ENCODE data around the gene CACNG1. TPM values are rescaled to one million over a fixed set of nuclear protein-coding genes. Genes with fewer than 3 reads are reported as not detected.

The CACNG1 gene
- total RNA-seq, 1 experiment from 2014 or later: not detected

DNA sequence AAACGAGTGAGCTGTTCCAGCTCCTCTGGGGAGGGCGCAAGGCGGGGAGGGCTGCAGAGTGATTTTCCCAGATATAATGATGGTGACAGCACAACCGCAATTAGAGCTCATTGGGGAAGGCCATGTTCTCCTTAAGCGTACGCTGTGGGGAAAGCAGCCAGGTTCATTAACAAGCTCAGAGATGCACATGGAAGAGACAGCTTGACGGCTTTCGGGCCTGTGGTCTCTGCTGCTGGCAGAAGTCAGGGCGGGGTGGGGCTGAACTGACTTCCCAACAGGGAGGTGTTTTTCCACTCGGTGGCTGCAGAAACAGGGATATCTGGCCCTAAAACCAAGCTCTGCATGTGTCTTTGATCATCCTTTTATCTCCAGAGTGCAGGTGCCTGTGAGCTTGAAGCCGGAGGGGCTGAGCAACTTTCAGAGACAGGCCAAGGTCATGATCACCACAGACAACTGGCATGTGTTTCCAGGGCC, 24.0 kb upstream of the CACNG1 start:
- Histone ChIP-seq H3K4me1 (ENCODE audit: low read length) (no peaks in the 10 kb centered on the region), H2AFZ (ENCODE audit: low read length) (no peak overlapping the region), H4K20me1 (ENCODE audit: insufficient read depth, low read depth, low read length) (no peaks in the 10 kb centered on the region), H3K36me3 (ENCODE audit: insufficient read depth, low read length) (no peaks in the 10 kb centered on the region), H3K9ac (ENCODE audit: low read length) (no peak overlapping the region), H3K4me2 (ENCODE audit: low read depth, low read length, poor library complexity, severe bottlenecking) (no peak overlapping the region), H3K27ac (ENCODE audit: low read length) (no peak overlapping the region), H3K9me3 (ENCODE audit: low read length) (no peaks in the 10 kb centered on the region), H3K27me3 (ENCODE audit: low read length) (no peaks in the 10 kb centered on the region), H3K9me2 (replicated peaks; ENCODE audit: insufficient read depth, low read length) (no peaks in the 10 kb centered on the region), H3K4me3 (ENCODE audit: low read length) (no peak overlapping the region), H3K79me2 (ENCODE audit: low read length) (no peaks in the 10 kb centered on the region)
- no peak for DNase-seq

GRCh38 chr17:67021196-67021595, 23.2 kb upstream of the CACNG1 start:
- no peak for DNase-seq
- H3K9ac ChIP-seq (ENCODE audit: low read length): no peak overlapping the region
- H3K27me3 ChIP-seq (ENCODE audit: low read length): no peaks in the 10 kb centered on the region
- no peaks in the 10 kb centered on the region for H4K20me1 ChIP-seq (ENCODE audit: insufficient read depth, low read depth, low read length)
- no peaks in the 10 kb centered on the region for H3K9me2 ChIP-seq (replicated peaks; ENCODE audit: insufficient read depth, low read length)
- no peak overlapping the region for H3K4me2 ChIP-seq (ENCODE audit: low read depth, low read length, poor library complexity, severe bottlenecking)
- no peaks in the 10 kb centered on the region for H3K79me2 ChIP-seq (ENCODE audit: low read length)
- H3K4me1 ChIP-seq (ENCODE audit: low read length): no peaks in the 10 kb centered on the region
- H2AFZ ChIP-seq (ENCODE audit: low read length): no peak overlapping the region
- H3K36me3 ChIP-seq (ENCODE audit: insufficient read depth, low read length): no peaks in the 10 kb centered on the region
- no peak overlapping the region for H3K27ac ChIP-seq (ENCODE audit: low read length)
- H3K4me3 ChIP-seq (ENCODE audit: low read length): no peak overlapping the region
- no peaks in the 10 kb centered on the region for H3K9me3 ChIP-seq (ENCODE audit: low read length)

DNA sequence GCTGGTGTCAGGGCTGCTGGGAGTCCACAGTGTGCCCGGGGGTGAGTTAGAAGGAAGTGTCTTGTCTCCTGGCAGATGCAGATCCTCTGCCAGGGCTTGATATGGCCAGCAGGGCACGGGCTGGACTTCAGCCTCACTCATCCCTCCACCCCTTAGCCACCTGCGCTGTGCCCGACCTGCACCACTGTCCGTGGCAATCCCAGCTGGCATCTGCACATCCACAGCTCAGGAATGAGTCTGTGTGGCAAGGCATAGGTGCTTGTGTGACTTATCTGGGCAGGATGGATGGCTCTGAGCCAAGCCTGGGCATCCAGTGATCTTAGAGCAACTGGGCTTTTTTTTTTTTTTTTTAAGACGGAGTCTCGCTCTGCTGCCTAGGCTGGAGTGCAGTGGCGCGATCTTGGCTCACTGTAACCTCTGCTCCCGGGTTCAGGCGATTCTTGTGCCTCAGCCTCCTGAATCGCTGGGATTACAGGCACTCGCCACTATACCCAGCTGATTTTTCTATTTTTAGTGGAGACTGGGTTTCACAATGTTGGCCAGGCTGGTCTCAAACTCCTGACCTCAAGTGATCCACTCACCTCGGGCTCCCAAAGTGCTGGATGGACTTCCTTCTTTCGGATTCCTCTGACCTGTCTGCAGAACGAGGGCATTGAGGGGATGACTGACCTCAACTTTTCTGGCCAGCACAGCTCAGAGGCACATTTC, 22.5 kb upstream of the CACNG1 start:
- Histone ChIP-seq H4K20me1 (ENCODE audit: insufficient read depth, low read depth, low read length) (no peaks in the 10 kb centered on the region), H3K4me1 (ENCODE audit: low read length) (no peaks in the 10 kb centered on the region), H3K79me2 (ENCODE audit: low read length) (no peaks in the 10 kb centered on the region), H2AFZ (ENCODE audit: low read length) (no peak overlapping the region), H3K9ac (ENCODE audit: low read length) (no peak overlapping the region), H3K9me2 (replicated peaks; ENCODE audit: insufficient read depth, low read length) (no peaks in the 10 kb centered on the region), H3K27ac (ENCODE audit: low read length) (no peak overlapping the region), H3K4me3 (ENCODE audit: low read length) (no peak overlapping the region), H3K36me3 (ENCODE audit: insufficient read depth, low read length) (no peaks in the 10 kb centered on the region), H3K27me3 (ENCODE audit: low read length) (no peaks in the 10 kb centered on the region), H3K4me2 (ENCODE audit: low read depth, low read length, poor library complexity, severe bottlenecking) (no peak overlapping the region), H3K9me3 (ENCODE audit: low read length) (no peaks in the 10 kb centered on the region)
- no peak for DNase-seq

- H3K27me3 ChIP-seq (ENCODE audit: low read length): no peaks in the 10 kb centered on the region
- H3K9me3 ChIP-seq (ENCODE audit: low read length): no peaks in the 10 kb centered on the region
- H3K4me3 ChIP-seq (ENCODE audit: low read length): no peak overlapping the region
- H3K79me2 ChIP-seq (ENCODE audit: low read length): no peaks in the 10 kb centered on the region
- no peaks in the 10 kb centered on the region for H3K4me1 ChIP-seq (ENCODE audit: low read length)
- no peaks in the 10 kb centered on the region for H4K20me1 ChIP-seq (ENCODE audit: insufficient read depth, low read depth, low read length)
- H3K36me3 ChIP-seq (ENCODE audit: insufficient read depth, low read length): no peaks in the 10 kb centered on the region
- H3K9me2 ChIP-seq (replicated peaks; ENCODE audit: insufficient read depth, low read length): no peaks in the 10 kb centered on the region
- no peak for DNase-seq
- H2AFZ ChIP-seq (ENCODE audit: low read length): no peak overlapping the region
- no peak overlapping the region for H3K27ac ChIP-seq (ENCODE audit: low read length)
- no peak overlapping the region for H3K9ac ChIP-seq (ENCODE audit: low read length)
- no peak overlapping the region for H3K4me2 ChIP-seq (ENCODE audit: low read depth, low read length, poor library complexity, severe bottlenecking)
These were observed 21.9 kb upstream of the CACNG1 start for GRCh38 chr17:67022451-67022810.

- H3K4me3 ChIP-seq (ENCODE audit: low read length): no peak overlapping the region
- no peak overlapping the region for H3K9ac ChIP-seq (ENCODE audit: low read length)
- no peaks in the 10 kb centered on the region for H3K4me1 ChIP-seq (ENCODE audit: low read length)
These were observed 19.6 kb upstream of the CACNG1 start for GRCh38 chr17:67024736-67025135.

DNA sequence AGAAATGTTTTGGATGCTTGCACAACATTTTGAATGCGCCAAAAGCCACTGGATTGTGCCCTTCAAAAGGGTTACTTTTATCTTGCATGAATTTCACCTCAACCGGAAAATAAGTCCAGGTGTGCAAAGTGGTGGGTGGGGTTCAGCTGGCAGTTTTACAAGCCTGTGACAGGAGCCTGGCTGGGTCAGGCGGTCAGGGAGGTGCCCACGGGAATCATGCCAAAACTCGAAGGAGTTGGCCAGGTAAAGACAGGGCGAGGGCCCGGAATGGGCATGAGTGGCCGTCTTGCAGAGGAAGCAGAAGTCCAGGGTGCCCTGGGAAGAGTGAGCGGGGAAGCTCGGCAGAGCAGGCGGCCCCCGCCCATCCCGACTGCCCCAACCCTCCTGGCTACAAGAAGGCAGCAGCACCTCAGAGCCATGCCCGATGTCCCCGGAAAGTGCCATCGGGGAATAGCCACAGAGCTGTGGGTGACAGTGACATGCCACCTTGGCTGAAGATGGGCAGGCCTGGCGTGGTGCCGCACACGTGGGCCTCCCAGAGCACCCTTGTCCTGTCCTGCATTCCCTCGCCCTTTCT, 19.1 kb upstream of the CACNG1 start:
- H3K36me3 ChIP-seq (ENCODE audit: insufficient read depth, low read length): no peaks in the 10 kb centered on the region
- H3K79me2 ChIP-seq (ENCODE audit: low read length): no peaks in the 10 kb centered on the region
- no peak for DNase-seq
- no peak overlapping the region for H3K9ac ChIP-seq (ENCODE audit: low read length)
- no peaks in the 10 kb centered on the region for H4K20me1 ChIP-seq (ENCODE audit: insufficient read depth, low read depth, low read length)
- no peaks in the 10 kb centered on the region for H3K27me3 ChIP-seq (ENCODE audit: low read length)
- no peak overlapping the region for H3K4me2 ChIP-seq (ENCODE audit: low read depth, low read length, poor library complexity, severe bottlenecking)
- no peak overlapping the region for H2AFZ ChIP-seq (ENCODE audit: low read length)
- no peaks in the 10 kb centered on the region for H3K9me3 ChIP-seq (ENCODE audit: low read length)
- no peak overlapping the region for H3K27ac ChIP-seq (ENCODE audit: low read length)
- H3K4me3 ChIP-seq (ENCODE audit: low read length): no peak overlapping the region
- H3K4me1 ChIP-seq (ENCODE audit: low read length): no peaks in the 10 kb centered on the region
- no peaks in the 10 kb centered on the region for H3K9me2 ChIP-seq (replicated peaks; ENCODE audit: insufficient read depth, low read length)

More at GRCh38 chr17:67024736-67025135, 19.6 kb upstream of the CACNG1 start:
- Histone ChIP-seq H3K27ac (ENCODE audit: low read length) (no peak overlapping the region), H4K20me1 (ENCODE audit: insufficient read depth, low read depth, low read length) (no peaks in the 10 kb centered on the region), H3K36me3 (ENCODE audit: insufficient read depth, low read length) (no peaks in the 10 kb centered on the region), H3K9me3 (ENCODE audit: low read length) (no peaks in the 10 kb centered on the region), H3K79me2 (ENCODE audit: low read length) (no peaks in the 10 kb centered on the region), H3K4me2 (ENCODE audit: low read depth, low read length, poor library complexity, severe bottlenecking) (no peak overlapping the region), H2AFZ (ENCODE audit: low read length) (no peak overlapping the region), H3K9me2 (replicated peaks; ENCODE audit: insufficient read depth, low read length) (no peaks in the 10 kb centered on the region), H3K27me3 (ENCODE audit: low read length) (no peaks in the 10 kb centered on the region)
- DNase-seq: no peak

GRCh38 chr17:67026341-67026740, 18.0 kb upstream of the CACNG1 start:
- Histone ChIP-seq H3K27ac (ENCODE audit: low read length) (no peak overlapping the region), H3K4me2 (ENCODE audit: low read depth, low read length, poor library complexity, severe bottlenecking) (no peak overlapping the region), H3K36me3 (ENCODE audit: insufficient read depth, low read length) (no peaks in the 10 kb centered on the region), H3K4me3 (ENCODE audit: low read length) (no peak overlapping the region), H2AFZ (ENCODE audit: low read length) (no peak overlapping the region), H3K9me2 (replicated peaks; ENCODE audit: insufficient read depth, low read length) (no peaks in the 10 kb centered on the region), H3K27me3 (ENCODE audit: low read length) (no peaks in the 10 kb centered on the region), H3K79me2 (ENCODE audit: low read length) (no peaks in the 10 kb centered on the region), H3K9me3 (ENCODE audit: low read length) (no peaks in the 10 kb centered on the region), H4K20me1 (ENCODE audit: insufficient read depth, low read depth, low read length) (no peaks in the 10 kb centered on the region), H3K4me1 (ENCODE audit: low read length) (no peaks in the 10 kb centered on the region), H3K9ac (ENCODE audit: low read length) (no peak overlapping the region)
- no peak for DNase-seq

- H3K36me3 ChIP-seq (ENCODE audit: insufficient read depth, low read length): no peaks in the 10 kb centered on the region
- no peak overlapping the region for H3K9ac ChIP-seq (ENCODE audit: low read length)
- no peak for DNase-seq
- no peak overlapping the region for H3K27ac ChIP-seq (ENCODE audit: low read length)
- no peak overlapping the region for H3K4me2 ChIP-seq (ENCODE audit: low read depth, low read length, poor library complexity, severe bottlenecking)
- H3K27me3 ChIP-seq (ENCODE audit: low read length): no peaks in the 10 kb centered on the region
- no peaks in the 10 kb centered on the region for H3K9me3 ChIP-seq (ENCODE audit: low read length)
- H3K4me1 ChIP-seq (ENCODE audit: low read length): no peaks in the 10 kb centered on the region
- H3K4me3 ChIP-seq (ENCODE audit: low read length): no peak overlapping the region
- H3K79me2 ChIP-seq (ENCODE audit: low read length): no peaks in the 10 kb centered on the region
- no peak overlapping the region for H2AFZ ChIP-seq (ENCODE audit: low read length)
- H4K20me1 ChIP-seq (ENCODE audit: insufficient read depth, low read depth, low read length): no peaks in the 10 kb centered on the region
- no peaks in the 10 kb centered on the region for H3K9me2 ChIP-seq (replicated peaks; ENCODE audit: insufficient read depth, low read length)
These were observed 17.2 kb upstream of the CACNG1 start for GRCh38 chr17:67027031-67027628.

Measured in Karpas-422 (cell line).